Measurements from ENCODE around the gene CFAP61.

- TF ChIP-seq CTCF (conservative IDR thresholded peaks at IDR 0.05; ENCODE audit: low read depth in 2 of 2), result no peak
- no peak for TF ChIP-seq POLR2AphosphoS5 (IDR thresholded peaks at IDR 0.05; ENCODE audit: low read depth)
- no peak for TF ChIP-seq JUNB (IDR thresholded peaks at IDR 0.05; ENCODE audit: unreplicated experiment)
- no peak for TF ChIP-seq EZH2phosphoT487 (IDR thresholded peaks at IDR 0.05; ENCODE audit: unreplicated experiment)
- TF ChIP-seq EZH2 (IDR thresholded peaks at IDR 0.05; ENCODE audit: low read depth, unreplicated experiment), result no peak
- TF ChIP-seq CREB1 (CRISPR knock-in tag; IDR thresholded peaks at IDR 0.05; ENCODE audit: low read depth), result no peak
- TF ChIP-seq ETS1 (IDR thresholded peaks at IDR 0.05), result no peak
- TF ChIP-seq, protein P1, sequence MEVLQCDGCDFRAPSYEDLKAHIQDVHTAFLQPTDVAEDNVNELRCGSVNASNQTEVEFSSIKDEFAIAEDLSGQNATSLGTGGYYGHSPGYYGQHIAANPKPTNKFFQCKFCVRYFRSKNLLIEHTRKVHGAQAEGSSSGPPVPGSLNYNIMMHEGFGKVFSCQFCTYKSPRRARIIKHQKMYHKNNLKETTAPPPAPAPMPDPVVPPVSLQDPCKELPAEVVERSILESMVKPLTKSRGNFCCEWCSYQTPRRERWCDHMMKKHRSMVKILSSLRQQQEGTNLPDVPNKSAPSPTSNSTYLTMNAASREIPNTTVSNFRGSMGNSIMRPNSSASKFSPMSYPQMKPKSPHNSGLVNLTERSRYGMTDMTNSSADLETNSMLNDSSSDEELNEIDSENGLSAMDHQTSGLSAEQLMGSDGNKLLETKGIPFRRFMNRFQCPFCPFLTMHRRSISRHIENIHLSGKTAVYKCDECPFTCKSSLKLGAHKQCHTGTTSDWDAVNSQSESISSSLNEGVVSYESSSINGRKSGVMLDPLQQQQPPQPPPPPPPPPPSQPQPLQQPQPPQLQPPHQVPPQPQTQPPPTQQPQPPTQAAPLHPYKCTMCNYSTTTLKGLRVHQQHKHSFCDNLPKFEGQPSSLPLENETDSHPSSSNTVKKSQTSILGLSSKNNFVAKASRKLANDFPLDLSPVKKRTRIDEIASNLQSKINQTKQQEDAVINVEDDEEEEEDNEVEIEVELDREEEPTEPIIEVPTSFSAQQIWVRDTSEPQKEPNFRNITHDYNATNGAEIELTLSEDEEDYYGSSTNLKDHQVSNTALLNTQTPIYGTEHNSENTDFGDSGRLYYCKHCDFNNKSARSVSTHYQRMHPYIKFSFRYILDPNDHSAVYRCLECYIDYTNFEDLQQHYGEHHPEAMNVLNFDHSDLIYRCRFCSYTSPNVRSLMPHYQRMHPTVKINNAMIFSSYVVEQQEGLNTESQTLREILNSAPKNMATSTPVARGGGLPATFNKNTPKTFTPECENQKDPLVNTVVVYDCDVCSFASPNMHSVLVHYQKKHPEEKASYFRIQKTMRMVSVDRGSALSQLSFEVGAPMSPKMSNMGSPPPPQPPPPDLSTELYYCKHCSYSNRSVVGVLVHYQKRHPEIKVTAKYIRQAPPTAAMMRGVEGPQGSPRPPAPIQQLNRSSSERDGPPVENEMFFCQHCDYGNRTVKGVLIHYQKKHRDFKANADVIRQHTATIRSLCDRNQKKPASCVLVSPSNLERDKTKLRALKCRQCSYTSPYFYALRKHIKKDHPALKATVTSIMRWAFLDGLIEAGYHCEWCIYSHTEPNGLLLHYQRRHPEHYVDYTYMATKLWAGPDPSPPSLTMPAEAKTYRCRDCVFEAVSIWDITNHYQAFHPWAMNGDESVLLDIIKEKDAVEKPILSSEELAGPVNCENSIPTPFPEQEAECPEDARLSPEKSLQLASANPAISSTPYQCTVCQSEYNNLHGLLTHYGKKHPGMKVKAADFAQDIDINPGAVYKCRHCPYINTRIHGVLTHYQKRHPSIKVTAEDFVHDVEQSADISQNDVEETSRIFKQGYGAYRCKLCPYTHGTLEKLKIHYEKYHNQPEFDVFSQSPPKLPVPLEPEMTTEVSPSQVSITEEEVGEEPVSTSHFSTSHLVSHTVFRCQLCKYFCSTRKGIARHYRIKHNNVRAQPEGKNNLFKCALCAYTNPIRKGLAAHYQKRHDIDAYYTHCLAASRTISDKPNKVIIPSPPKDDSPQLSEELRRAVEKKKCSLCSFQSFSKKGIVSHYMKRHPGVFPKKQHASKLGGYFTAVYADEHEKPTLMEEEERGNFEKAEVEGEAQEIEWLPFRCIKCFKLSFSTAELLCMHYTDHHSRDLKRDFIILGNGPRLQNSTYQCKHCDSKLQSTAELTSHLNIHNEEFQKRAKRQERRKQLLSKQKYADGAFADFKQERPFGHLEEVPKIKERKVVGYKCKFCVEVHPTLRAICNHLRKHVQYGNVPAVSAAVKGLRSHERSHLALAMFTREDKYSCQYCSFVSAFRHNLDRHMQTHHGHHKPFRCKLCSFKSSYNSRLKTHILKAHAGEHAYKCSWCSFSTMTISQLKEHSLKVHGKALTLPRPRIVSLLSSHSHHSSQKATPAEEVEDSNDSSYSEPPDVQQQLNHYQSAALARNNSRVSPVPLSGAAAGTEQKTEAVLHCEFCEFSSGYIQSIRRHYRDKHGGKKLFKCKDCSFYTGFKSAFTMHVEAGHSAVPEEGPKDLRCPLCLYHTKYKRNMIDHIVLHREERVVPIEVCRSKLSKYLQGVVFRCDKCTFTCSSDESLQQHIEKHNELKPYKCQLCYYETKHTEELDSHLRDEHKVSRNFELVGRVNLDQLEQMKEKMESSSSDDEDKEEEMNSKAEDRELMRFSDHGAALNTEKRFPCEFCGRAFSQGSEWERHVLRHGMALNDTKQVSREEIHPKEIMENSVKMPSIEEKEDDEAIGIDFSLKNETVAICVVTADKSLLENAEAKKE (CRISPR knock-in tag; IDR thresholded peaks at IDR 0.05), result no peak
- TF ChIP-seq ZNF114 (CRISPR knock-in tag; IDR thresholded peaks at IDR 0.05), result no peak
- no peak for TF ChIP-seq REST (IDR thresholded peaks at IDR 0.05; ENCODE audit: unreplicated experiment)
- TF ChIP-seq ZNF331 (CRISPR knock-in tag; IDR thresholded peaks at IDR 0.05; ENCODE audit: low read depth), result no peak
- no peak for TF ChIP-seq NANOG (IDR thresholded peaks at IDR 0.05; ENCODE audit: borderline replicate concordance)
These were observed 15.6 kb upstream of the CFAP61 start for GRCh38 chr20:20036756-20037155.

Measured in GM23338 (cell line).